HepG2 (cell line): ENCODE data around the gene CD4. TPM values are rescaled to one million over a fixed set of nuclear protein-coding genes. Genes with fewer than 3 reads are reported as not detected.

Experiments used
- ATAC-seq: fragments of 200-7000 bp; cut with Tn5 transposase; 3 replicates; pipeline ENCODE4 v1.9.1; 2020; ENCODE audit warnings: mild to moderate bottlenecking, moderate library complexity
- BruUV-seq: library from RNA; stranded (reverse); fragments of 400-500 nt; replicated peaks from 2 replicates; lab custom pipeline; 2021; lab: Mats Ljungman, UMichigan
- CTCF ChIA-PET: fragments of 300-600 bp; formaldehyde crosslinking; extraction: SDS; loops from one replicate; lab custom pipeline; 2021; ENCODE audit warnings: low total read pairs, inconsistent platforms, low intra/inter-chr PET ratio; lab: Yijun Ruan, JAX
- POLR2A ChIA-PET: fragments of 350-600 bp; sonication (Branson Sonifier 250); formaldehyde crosslinking; loops from one replicate; lab custom pipeline; 2020; ENCODE audit warnings: antibody characterized with exemption, inconsistent platforms; lab: Yijun Ruan, JAX
- DNase-seq: peaks from one replicate; pipeline ENCODE4 v3.0.0-alpha.2; 2015; ENCODE audit warnings: low spot score
- FAIRE-seq: peaks from 3 replicates; lab custom pipeline; 2011; peaks lifted over from hg19 to GRCh38; lab: Jason Lieb, UNC
- H2AFZ ChIP-seq: one replicate; pipeline ENCODE4 v1.6.1; 2011; ENCODE audit warnings: low read length, inconsistent platforms
- H3K27ac ChIP-seq: fragments of 300-600 bp; 3 replicates; pipeline ENCODE4 v1.8.0; 2011; ENCODE audit warnings: mixed run types, mild to moderate bottlenecking, mixed read lengths, low read length, inconsistent platforms; ENCODE audit not compliant: insufficient read depth; ENCODE audit errors: extremely low read length
- H3K27me3 ChIP-seq, 2 experiments: fragments of 200-600 bp in 1 of 2; 2 replicates in 1 of 2; 3 replicates in 1 of 2; pipeline versions ENCODE4 v1.6.0 to v1.8.0; 2011; ENCODE audit warnings: low read length in 2 of 2, mild to moderate bottlenecking in 2 of 2, moderate library complexity in 2 of 2, inconsistent platforms in 1 of 2; ENCODE audit not compliant: insufficient read depth in 2 of 2, control insufficient read depth in 1 of 2
- H3K36me3 ChIP-seq, 2 experiments: fragments of 200-600 bp in 1 of 2; replicated peaks in 1 of 2; 2 replicates in 1 of 2; 3 replicates in 1 of 2; pipeline versions ENCODE4 v1.5.1 to v1.8.0; 2011; ENCODE audit warnings: low read length in 2 of 2, inconsistent platforms in 1 of 2; ENCODE audit not compliant: insufficient read depth in 2 of 2, control insufficient read depth in 1 of 2
- H3K4me1 ChIP-seq: 2 replicates; pipeline ENCODE4 v1.5.1; 2012; ENCODE audit warnings: low read length, inconsistent platforms; ENCODE audit not compliant: insufficient read depth
- H3K4me2 ChIP-seq: 2 replicates; pipeline ENCODE4 v1.6.0; 2011; ENCODE audit warnings: low read depth, low read length, inconsistent platforms
- H3K4me3 ChIP-seq, 3 experiments: fragments of 200-600 bp in 1 of 3; sonication (generic), shearing (Covaris generic) in 1 of 3; replicated peaks in 1 of 3; 2 replicates each; pipeline ENCODE4 v1.5.1; 2011 to 2016; ENCODE audit warnings: low read length in 3 of 3, inconsistent platforms in 2 of 3, low read depth in 2 of 3, mild to moderate bottlenecking in 2 of 3, control low read depth in 1 of 3, mixed read lengths in 1 of 3; ENCODE audit not compliant: insufficient read depth in 1 of 3
- H3K79me2 ChIP-seq: one replicate; pipeline ENCODE4 v1.6.1; 2011; ENCODE audit warnings: low read length, inconsistent platforms; ENCODE audit not compliant: insufficient read depth
- H3K9ac ChIP-seq: 2 replicates; pipeline ENCODE4 v1.6.0; 2011; ENCODE audit warnings: mild to moderate bottlenecking, low read depth, low read length, inconsistent platforms; ENCODE audit not compliant: insufficient read depth
- H3K9me3 ChIP-seq: 2 replicates; pipeline ENCODE4 v1.5.1; 2012; ENCODE audit warnings: mild to moderate bottlenecking, low read length
- H4K20me1 ChIP-seq: 2 replicates; pipeline ENCODE4 v1.6.0; 2011; ENCODE audit warnings: inconsistent platforms, mild to moderate bottlenecking, low read length, moderate library complexity; ENCODE audit not compliant: insufficient read depth
- BRD4 ChIP-seq: sonication (generic); formaldehyde crosslinking; IDR thresholded peaks from 2 replicates; pipeline ENCODE4 v1.4.0; 2020; ENCODE audit warnings: missing genetic modification reagents
- CBX1 ChIP-seq: IDR thresholded peaks from one replicate; pipeline ENCODE4 v1.6.1; 2016; ENCODE audit warnings: antibody characterized with exemption, low read depth
- MYC ChIP-seq: sonication (generic); formaldehyde crosslinking; IDR thresholded peaks from 2 replicates; pipeline ENCODE4 v1.9.0; 2021; ENCODE audit warnings: missing genetic modification reagents, borderline replicate concordance
- NFYB ChIP-seq: sonication (generic); formaldehyde crosslinking; IDR thresholded peaks from 2 replicates; pipeline ENCODE4 v1.4.0; 2020; ENCODE audit warnings: missing genetic modification reagents
- POLR2AphosphoS5 ChIP-seq: IDR thresholded peaks from 2 replicates; pipeline ENCODE4 v1.6.1; 2012; ENCODE audit warnings: low read depth, low read length
- SP140L ChIP-seq: sonication (generic); formaldehyde crosslinking; IDR thresholded peaks from 2 replicates; pipeline ENCODE4 v1.4.0; 2020; ENCODE audit warnings: missing genetic modification reagents, borderline replicate concordance
- STAT5B ChIP-seq: sonication (generic); formaldehyde crosslinking; IDR thresholded peaks from 2 replicates; pipeline ENCODE4 v1.4.0; 2020; ENCODE audit warnings: missing genetic modification reagents
- TFE3 ChIP-seq: IDR thresholded peaks from 2 replicates; pipeline ENCODE4 v1.6.1; 2016
- USF2 ChIP-seq, 2 experiments: sonication (generic) in 1 of 2; formaldehyde crosslinking in 1 of 2; IDR thresholded peaks; 2 replicates each; pipeline versions ENCODE4 v1.5.1 to v1.6.1; 2011 to 2020; ENCODE audit warnings: borderline replicate concordance in 1 of 2, low read depth in 1 of 2, low read length in 1 of 2, mild to moderate bottlenecking in 1 of 2, missing genetic modification reagents in 1 of 2, moderate library complexity in 1 of 2
- ZBTB8A ChIP-seq: sonication (generic); formaldehyde crosslinking; IDR thresholded peaks from 2 replicates; pipeline ENCODE4 v1.4.0; 2020; ENCODE audit warnings: mild to moderate bottlenecking, low read depth, missing genetic modification reagents, borderline replicate concordance
- ZNF501 ChIP-seq: sonication (generic); formaldehyde crosslinking; IDR thresholded peaks from 2 replicates; pipeline ENCODE4 v1.5.1; 2020; ENCODE audit warnings: mild to moderate bottlenecking, moderate library complexity, missing genetic modification reagents
- ZNF687 ChIP-seq: sonication (generic); formaldehyde crosslinking; IDR thresholded peaks from 2 replicates; pipeline ENCODE4 v1.5.1; 2020; ENCODE audit warnings: mild to moderate bottlenecking, missing genetic modification reagents, moderate library complexity
- ZSCAN22 ChIP-seq: sonication (generic); formaldehyde crosslinking; IDR thresholded peaks from 2 replicates; pipeline ENCODE4 v1.4.0; 2020; ENCODE audit warnings: mild to moderate bottlenecking, missing genetic modification reagents
- WGBS: methylation state at CpG from one replicate; pipeline ENCODE4 v1.1.6; 2017; ENCODE audit warnings: low lambda C conversion rate; 5-methylcytosine and 5-hydroxymethylcytosine counted together
- in situ Hi-C: cut with HindIII; loops from 2 replicates; pipeline ENCODE4 v1.10.0; 2017; ENCODE audit warnings: low pct_unique_long_range_greater_than_20kb; ENCODE audit not compliant: extremely low pct_ligation_motif_present
- intact Hi-C: fragments of 100-400 bp; cut with micrococcal nuclease; formaldehyde crosslinking; loops from one replicate; pipeline ENCODE4 v1.10.0; 2022; ENCODE audit not compliant: unreplicated experiment
- polyA plus RNA-seq, 8 experiments: library from polyadenylated mRNA; depleted of rRNA in 3 of 8; stranded (reverse) in 7 of 8; unstranded in 1 of 8; fragments of >200 nt; fragmentation: Illumina TruSeq in 4 of 8; extraction: Trizol in 4 of 8; gene quantifications; 2 replicates each; pipeline versions ENCODE4 v1.2.1 to v1.2.3, GENCODE V29; 2011 to 2016; ENCODE audit warnings: low read depth in 4 of 8, missing spikeins in 1 of 8, mixed read lengths in 1 of 8; ENCODE audit not compliant: insufficient read depth in 1 of 8
- total RNA-seq, 5 experiments: library from RNA; depleted of rRNA; stranded (reverse); fragments of >200 nt; fragmentation: Illumina TruSeq; extraction: Trizol; gene quantifications; 2 replicates each; pipeline ENCODE4 v1.2.3, GENCODE V29; 2016; ENCODE audit warnings: low read depth in 1 of 5
- TF ChIP-seq, protein P1 (sequence below): sonication (generic); formaldehyde crosslinking; IDR thresholded peaks from 2 replicates; pipeline ENCODE4 v1.4.0; 2020; ENCODE audit warnings: low read depth, mild to moderate bottlenecking, missing genetic modification reagents

The CD4 gene
- total and polyA plus RNA-seq, 2 of the 13 experiments (the other 11 are each of a cell fraction or from before 2014, with no cell fraction given): 0.07 to 0.95 TPM

- H3K27ac ChIP-seq: no peak overlapping the region
- peak overlapping the region; percentile 65 for H3K4me2 ChIP-seq
- H3K9ac ChIP-seq: 0 out of 2 replicates have a peak overlapping the region, but pooled peaks have one; percentile 0
- no peaks in the 10 kb centered on the region for H3K9me3 ChIP-seq
- H3K27me3 ChIP-seq: no peaks in the 10 kb centered on the region
- H3K4me1 ChIP-seq: peaks cover 24% of the 10 kb centered on the region
- FAIRE-seq: peak; percentile 85
- in situ Hi-C loops (loop anchor here (5.0 kb wide), 1 partner anchor 75 kb away; the partner anchor contains the start of gene MLF2), intact Hi-C loops (loop anchor here (10.0 kb wide), 1 partner anchor 213 kb away; no protein-coding TSS in a partner anchor)
- ChIA-PET POLR2A (interaction anchor here (1.5 to 4.7 kb wide), 5 partner anchors 25 to 104 kb away, joined by 3 to 20 read pairs (median 15); partner anchors contain the start of genes CDCA3, COPS7A, MLF2 and PTMS), CTCF (interaction anchor here (0.8 kb wide), 1 partner anchor 91 kb away, joined by 3 read pairs; no protein-coding TSS in a partner anchor)
- H4K20me1 ChIP-seq: no peaks in the 10 kb centered on the region
- peaks cover 9 to 14% of the 10 kb centered on the region in 2 experiments; a peak in 4 of 5 replicates for H3K36me3 ChIP-seq
- H3K79me2 ChIP-seq: peaks cover 16% of the 10 kb centered on the region
- peak overlapping the region in 1 of 3 experiments; percentile 11; a peak in 1 of 6 replicates for H3K4me3 ChIP-seq
- peak; percentile 24 for ATAC-seq
- no peak overlapping the region for H2AFZ ChIP-seq
- WGBS: 38% methylated on average over 5 of the region's 8 CpGs
- DNase-seq: peak; percentile 67
- TSS peak; percentile 14 for BruUV-seq
- TF ChIP-seq ZNF687 (CRISPR knock-in tag) (peak; percentile 68), ZNF501 (CRISPR knock-in tag) (no peak), USF2 (IDR thresholded peaks at IDR 0.05; ENCODE audit: low read depth, low read length) (0 out of 2 replicates have a peak, but pooled peaks have one; percentile 3), USF2 (CRISPR knock-in tag; IDR thresholded peaks at IDR 0.05; ENCODE audit: borderline replicate concordance) (peak; percentile 67; the same call in 1 of the 2 replicates), BRD4 (CRISPR knock-in tag) (no peak), SP140L (CRISPR knock-in tag) (no peak), ZBTB8A (CRISPR knock-in tag) (no peak), CBX1 (no peak), MYC (CRISPR knock-in tag) (peak; percentile 61; the same call in 1 of the 2 replicates), NFYB (CRISPR knock-in tag) (no peak), STAT5B (CRISPR knock-in tag) (no peak), POLR2AphosphoS5 (peak; percentile 53; the same call in 1 of the 2 replicates), TFE3 (CRISPR knock-in tag) (peak; percentile 81), ZSCAN22 (CRISPR knock-in tag) (no peak)
- TF ChIP-seq, protein P1, sequence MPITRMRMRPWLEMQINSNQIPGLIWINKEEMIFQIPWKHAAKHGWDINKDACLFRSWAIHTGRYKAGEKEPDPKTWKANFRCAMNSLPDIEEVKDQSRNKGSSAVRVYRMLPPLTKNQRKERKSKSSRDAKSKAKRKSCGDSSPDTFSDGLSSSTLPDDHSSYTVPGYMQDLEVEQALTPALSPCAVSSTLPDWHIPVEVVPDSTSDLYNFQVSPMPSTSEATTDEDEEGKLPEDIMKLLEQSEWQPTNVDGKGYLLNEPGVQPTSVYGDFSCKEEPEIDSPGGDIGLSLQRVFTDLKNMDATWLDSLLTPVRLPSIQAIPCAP (CRISPR knock-in tag): no peak
Measured at GRCh38 chr12:6827437-6827911, 38.1 kb downstream of the CD4 start.
